Measurements from ENCODE around the gene CLASP1. TPM values are rescaled to one million over a fixed set of nuclear protein-coding genes. Genes with fewer than 3 reads are reported as not detected.

CLASP1 gene
- total and polyA plus RNA-seq, 2 of the 8 experiments (the other 6 are each of a cell fraction or from before 2014, with no cell fraction given), result 7.3 to 53.9 TPM

DNA sequence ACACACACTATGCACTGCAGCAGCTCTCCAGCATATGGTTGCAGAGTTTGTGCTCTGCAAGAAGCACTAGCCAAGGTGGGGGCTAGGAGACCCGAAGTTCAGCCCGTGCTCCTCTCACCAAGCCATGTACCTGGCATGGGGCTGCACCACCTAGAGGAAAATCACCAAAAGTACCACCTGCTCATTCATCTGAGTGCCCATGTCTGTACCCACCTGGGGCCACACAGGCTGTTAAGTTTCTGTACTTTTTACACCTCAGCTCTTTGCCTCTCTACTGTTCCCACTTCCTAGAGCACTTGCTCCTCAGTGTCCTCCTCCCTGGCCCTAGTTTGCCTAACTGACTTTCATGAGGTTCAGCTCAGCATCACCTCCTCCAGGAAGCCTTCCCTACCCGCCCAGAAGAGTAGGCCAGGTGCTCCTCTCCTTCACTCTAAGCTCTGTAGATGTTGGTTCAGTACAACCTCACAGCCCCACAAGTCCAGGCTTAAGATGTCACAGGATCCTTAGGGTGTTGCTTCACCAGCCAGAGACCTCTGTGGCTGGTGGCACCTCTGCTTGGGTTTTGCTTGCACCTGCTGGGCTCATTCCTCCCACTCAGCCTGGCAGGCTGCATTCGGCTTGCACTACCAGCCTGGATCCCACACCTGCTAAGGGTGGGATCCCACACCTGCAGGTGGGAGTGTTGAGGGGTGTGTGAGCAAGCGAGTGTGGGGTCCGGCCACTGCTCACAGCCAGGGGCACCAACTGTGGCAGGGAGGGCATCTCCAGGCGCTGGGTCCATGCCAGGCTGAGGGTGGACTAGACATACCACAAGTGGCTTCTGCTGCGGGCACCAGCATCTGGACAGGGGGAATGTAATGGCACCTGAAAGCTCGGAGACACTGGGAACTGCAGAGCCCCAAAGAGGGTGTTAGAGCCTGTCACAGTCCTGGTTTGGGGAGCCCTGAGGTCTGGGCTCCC is 354.1 kb downstream of the CLASP1 start (continued):
- TF ChIP-seq, protein P1, sequence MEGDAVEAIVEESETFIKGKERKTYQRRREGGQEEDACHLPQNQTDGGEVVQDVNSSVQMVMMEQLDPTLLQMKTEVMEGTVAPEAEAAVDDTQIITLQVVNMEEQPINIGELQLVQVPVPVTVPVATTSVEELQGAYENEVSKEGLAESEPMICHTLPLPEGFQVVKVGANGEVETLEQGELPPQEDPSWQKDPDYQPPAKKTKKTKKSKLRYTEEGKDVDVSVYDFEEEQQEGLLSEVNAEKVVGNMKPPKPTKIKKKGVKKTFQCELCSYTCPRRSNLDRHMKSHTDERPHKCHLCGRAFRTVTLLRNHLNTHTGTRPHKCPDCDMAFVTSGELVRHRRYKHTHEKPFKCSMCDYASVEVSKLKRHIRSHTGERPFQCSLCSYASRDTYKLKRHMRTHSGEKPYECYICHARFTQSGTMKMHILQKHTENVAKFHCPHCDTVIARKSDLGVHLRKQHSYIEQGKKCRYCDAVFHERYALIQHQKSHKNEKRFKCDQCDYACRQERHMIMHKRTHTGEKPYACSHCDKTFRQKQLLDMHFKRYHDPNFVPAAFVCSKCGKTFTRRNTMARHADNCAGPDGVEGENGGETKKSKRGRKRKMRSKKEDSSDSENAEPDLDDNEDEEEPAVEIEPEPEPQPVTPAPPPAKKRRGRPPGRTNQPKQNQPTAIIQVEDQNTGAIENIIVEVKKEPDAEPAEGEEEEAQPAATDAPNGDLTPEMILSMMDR (IDR thresholded peaks at IDR 0.05; ENCODE audit: control extremely low read depth in 1 of 3, insufficient read depth in 1 of 3, low read depth in 1 of 3, low read length in 3 of 3), result no peak
- TF ChIP-seq PHF8 (conservative IDR thresholded peaks at IDR 0.05; ENCODE audit: low read depth, low read length) (no peak), EP300 (IDR thresholded peaks at IDR 0.05; ENCODE audit: borderline replicate concordance in 1 of 2, low read depth in 2 of 2, low read length in 2 of 2) (no peak), KDM5A (IDR thresholded peaks at IDR 0.05; ENCODE audit: low read length) (no peak), TAF7 (optimal IDR thresholded peaks at IDR 0.05; ENCODE audit: borderline replicate concordance, low read depth, low read length) (no peak)

All from H1 (cell line).